EL (cell line): ENCODE measurements around the gene ZNF888.
A peak's percentile ranks its signal among the peaks of the same experiment; 100 is the strongest.
"Not testable (repeated sequence)": the region's sequence is repeated elsewhere in the genome, so short reads cannot be mapped to it uniquely, and the experiment has no call there.

Experiments used
- DNase-seq: peaks from one replicate; pipeline ENCODE4 v3.0.0-alpha.2; 2016

The ZNF888 gene

GRCh38 chr19:52922841-52923777 lies at the start of gene ZNF888:
Gene ZNF888 (minus strand): TSS chr19:52923428. CDS start chr19:52917873, 5,555 bp downstream.
- DNase-seq: peak; percentile 88

GRCh38 chr19:52967772-52968171 lies 44.5 kb upstream of the ZNF888 start:
- DNase-seq: no peak

GRCh38 chr19:52963247-52963618 lies 40.0 kb upstream of the ZNF888 start:
- no peak for DNase-seq

- DNase-seq: peak; percentile 96
Observed at GRCh38 chr19:52962394-52963246, 39.4 kb upstream of the ZNF888 start, which contains the start of gene ZNF816. Gene ZNF816 (minus strand): TSS chr19:52962881. CDS start chr19:52956089, 6,792 bp downstream.

GRCh38 chr19:52961981-52962380 lies 38.8 kb upstream of the ZNF888 start:
- no peak for DNase-seq

- DNase-seq: no peak
Observed at GRCh38 chr19:52959613-52960295, 36.5 kb upstream of the ZNF888 start.

- DNase-seq: no peak
Observed at GRCh38 chr19:52957591-52957990, 34.4 kb upstream of the ZNF888 start.

- DNase-seq: no peak
Observed at GRCh38 chr19:52956917-52957316, 33.7 kb upstream of the ZNF888 start.

- DNase-seq: no peak
Observed at GRCh38 chr19:52949422-52949821, 26.2 kb upstream of the ZNF888 start.

GRCh38 chr19:52948025-52948770 lies 25.0 kb upstream of the ZNF888 start:
- DNase-seq: no peak

- peak; percentile 28 for DNase-seq
Observed at GRCh38 chr19:52946322-52947310, 23.4 kb upstream of the ZNF888 start.

- no peak for DNase-seq
Observed at GRCh38 chr19:52945652-52946321, 22.6 kb upstream of the ZNF888 start.

- not testable (repeated sequence) for DNase-seq
Observed at GRCh38 chr19:52944703-52945493, 21.7 kb upstream of the ZNF888 start.

- DNase-seq: no peak
Observed at GRCh38 chr19:52943884-52944643, 20.8 kb upstream of the ZNF888 start.

GRCh38 chr19:52943134-52943883 lies 20.1 kb upstream of the ZNF888 start:
- DNase-seq: no peak

- peak; percentile 91 for DNase-seq
Observed at GRCh38 chr19:52942386-52943133, 19.3 kb upstream of the ZNF888 start.

- DNase-seq: peak; percentile 46
Observed at GRCh38 chr19:52941941-52942385, 18.7 kb upstream of the ZNF888 start.
